ENCODE measurements around the gene ARVCF. TPM values are rescaled to one million over a fixed set of nuclear protein-coding genes. Genes with fewer than 3 reads are reported as not detected.

ARVCF gene
- total RNA-seq, 4 donors from 2014 or later = 1.5 to 15.3 (median 7.5) TPM

DNA sequence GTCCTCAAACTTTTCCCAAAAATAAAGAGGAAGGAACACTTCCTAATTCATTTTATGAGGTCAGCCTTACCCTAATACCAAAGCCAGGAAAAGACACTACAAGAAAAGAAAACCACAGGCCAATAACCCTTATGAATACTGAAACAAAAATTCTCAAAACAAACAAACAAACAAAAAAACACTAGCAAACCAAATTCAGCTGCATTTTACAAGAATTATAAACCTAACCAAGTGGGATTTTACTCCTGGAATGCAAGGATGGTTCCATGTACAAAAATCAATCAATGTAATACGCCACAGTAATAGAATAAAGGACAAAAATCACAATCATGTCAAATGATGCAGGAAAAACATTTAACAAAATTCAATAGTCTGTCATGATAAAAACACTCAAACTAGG lies 13.3 kb downstream of the ARVCF start:
- TF ChIP-seq, protein P1, sequence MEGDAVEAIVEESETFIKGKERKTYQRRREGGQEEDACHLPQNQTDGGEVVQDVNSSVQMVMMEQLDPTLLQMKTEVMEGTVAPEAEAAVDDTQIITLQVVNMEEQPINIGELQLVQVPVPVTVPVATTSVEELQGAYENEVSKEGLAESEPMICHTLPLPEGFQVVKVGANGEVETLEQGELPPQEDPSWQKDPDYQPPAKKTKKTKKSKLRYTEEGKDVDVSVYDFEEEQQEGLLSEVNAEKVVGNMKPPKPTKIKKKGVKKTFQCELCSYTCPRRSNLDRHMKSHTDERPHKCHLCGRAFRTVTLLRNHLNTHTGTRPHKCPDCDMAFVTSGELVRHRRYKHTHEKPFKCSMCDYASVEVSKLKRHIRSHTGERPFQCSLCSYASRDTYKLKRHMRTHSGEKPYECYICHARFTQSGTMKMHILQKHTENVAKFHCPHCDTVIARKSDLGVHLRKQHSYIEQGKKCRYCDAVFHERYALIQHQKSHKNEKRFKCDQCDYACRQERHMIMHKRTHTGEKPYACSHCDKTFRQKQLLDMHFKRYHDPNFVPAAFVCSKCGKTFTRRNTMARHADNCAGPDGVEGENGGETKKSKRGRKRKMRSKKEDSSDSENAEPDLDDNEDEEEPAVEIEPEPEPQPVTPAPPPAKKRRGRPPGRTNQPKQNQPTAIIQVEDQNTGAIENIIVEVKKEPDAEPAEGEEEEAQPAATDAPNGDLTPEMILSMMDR (IDR thresholded peaks at IDR 0.05; ENCODE audit: low read depth) = no peak

DNA sequence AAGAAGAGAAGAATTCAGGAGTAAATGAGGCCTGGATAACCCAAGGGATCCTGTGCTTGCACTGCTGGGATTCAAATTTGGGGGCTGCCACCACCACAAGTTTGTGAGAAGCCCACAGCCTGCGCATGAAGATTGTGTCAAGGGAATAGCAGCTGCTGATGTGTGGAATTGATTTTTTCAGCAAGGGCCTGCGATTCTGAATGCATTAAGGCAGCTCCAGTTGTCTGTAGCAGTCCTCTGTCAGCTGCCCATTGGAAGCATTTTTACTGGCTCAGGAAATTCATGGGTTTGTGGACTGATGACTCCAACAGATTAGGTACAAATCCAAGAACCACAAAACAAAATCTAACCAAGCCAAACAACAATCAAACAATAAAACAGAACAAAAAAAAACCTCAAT lies 14.0 kb downstream of the ARVCF start:
- TF ChIP-seq, protein P1 (IDR thresholded peaks at IDR 0.05; ENCODE audit: low read depth) = no peak

DNA sequence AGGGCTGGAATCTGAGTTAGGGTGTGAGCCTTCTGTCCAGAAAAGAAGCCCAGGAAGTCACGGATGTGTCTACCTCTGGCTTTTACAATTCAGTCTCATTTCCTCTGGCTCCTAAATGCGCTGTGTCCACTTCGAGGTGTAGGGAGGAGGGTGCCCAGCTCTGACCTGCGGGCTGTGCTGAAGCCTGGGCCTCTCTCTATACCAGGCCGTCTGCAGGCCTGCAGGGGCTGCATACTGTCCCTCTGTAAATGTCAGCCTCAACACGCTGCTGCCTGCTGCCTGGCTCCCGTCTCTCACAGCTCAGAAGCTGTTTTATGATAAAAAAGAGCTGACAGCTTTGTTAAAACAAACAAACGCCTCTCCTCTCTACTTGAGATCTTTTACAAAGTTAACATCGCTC lies 14.5 kb downstream of the ARVCF start:
- TF ChIP-seq, protein P1 (IDR thresholded peaks at IDR 0.05; ENCODE audit: low read depth) = no peak

DNA sequence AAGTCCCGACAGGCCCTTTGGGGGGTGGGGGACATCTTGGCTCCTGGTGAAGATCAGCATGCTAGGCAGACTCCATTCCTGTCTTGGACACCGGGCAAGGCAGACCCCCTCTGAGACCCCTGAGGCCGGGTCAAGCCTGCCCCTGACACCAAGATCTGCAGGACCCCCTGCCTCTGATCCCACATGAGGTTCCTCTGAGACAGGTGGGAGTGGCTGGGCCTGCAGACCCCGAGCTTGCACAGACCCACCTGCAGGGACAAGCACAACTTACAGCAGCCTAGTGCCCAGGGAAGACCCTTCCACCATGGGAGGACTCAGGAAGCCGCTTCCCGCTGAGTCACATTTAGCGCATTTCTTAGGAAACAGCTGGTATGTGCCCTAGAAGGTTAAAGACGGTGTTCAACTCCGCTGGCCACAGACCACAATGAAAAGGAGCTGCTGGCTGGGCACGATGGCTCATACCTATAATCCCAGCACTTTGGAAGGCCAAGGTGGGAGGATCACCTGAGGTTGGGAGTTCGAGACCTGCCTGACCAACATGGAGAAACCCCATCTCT lies 15.5 kb downstream of the ARVCF start:
- TF ChIP-seq, protein P1 (IDR thresholded peaks at IDR 0.05; ENCODE audit: low read depth) = no peak

GRCh38 chr22:20000246-20001081 lies 16.2 kb downstream of the ARVCF start:
- TF ChIP-seq, protein P1 (IDR thresholded peaks at IDR 0.05; ENCODE audit: low read depth) = no peak

DNA sequence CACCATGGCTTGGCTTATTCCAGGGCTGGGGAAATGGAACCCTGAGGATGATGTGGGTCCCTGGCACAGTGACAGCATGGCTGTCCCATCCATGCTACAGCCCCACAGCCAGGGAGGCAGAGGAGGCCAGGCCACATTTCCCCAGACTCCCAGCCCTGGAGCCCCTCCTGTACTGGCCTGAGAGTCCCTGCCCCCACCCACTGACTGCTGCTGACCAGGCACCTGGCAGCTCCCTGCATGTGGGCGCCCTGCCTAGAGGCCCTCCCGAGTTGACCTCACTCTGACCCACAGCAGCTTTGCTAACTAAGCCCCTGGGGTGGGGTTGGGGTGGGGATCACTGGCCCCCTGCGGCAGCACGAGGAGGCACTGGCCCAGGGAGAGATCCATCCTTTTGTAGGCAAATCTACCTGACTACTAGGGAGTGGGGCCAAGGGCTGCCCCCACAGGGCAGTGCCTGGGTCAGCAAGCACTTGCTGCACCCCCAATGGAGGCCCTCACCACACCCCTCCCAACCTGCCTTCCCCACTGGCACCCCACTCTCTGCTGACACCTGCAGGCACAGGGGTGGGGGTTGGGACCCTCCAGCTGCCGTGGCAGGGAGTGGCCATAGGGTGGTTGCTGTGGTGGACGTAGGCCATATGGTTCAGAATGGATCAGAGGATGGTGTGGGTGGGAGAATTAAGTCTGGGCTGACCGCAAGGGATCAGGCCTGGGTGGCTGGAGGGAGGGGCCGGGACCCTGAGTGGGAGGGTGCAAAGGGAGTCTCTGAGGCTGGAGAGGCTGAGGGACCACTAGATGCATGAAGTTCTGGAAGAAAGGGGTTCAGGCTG lies 17.4 kb downstream of the ARVCF start:
- TF ChIP-seq, protein P1 (IDR thresholded peaks at IDR 0.05; ENCODE audit: low read depth) = no peak
